ENCODE measurements around the gene CD209.

Gene CD209

DNA sequence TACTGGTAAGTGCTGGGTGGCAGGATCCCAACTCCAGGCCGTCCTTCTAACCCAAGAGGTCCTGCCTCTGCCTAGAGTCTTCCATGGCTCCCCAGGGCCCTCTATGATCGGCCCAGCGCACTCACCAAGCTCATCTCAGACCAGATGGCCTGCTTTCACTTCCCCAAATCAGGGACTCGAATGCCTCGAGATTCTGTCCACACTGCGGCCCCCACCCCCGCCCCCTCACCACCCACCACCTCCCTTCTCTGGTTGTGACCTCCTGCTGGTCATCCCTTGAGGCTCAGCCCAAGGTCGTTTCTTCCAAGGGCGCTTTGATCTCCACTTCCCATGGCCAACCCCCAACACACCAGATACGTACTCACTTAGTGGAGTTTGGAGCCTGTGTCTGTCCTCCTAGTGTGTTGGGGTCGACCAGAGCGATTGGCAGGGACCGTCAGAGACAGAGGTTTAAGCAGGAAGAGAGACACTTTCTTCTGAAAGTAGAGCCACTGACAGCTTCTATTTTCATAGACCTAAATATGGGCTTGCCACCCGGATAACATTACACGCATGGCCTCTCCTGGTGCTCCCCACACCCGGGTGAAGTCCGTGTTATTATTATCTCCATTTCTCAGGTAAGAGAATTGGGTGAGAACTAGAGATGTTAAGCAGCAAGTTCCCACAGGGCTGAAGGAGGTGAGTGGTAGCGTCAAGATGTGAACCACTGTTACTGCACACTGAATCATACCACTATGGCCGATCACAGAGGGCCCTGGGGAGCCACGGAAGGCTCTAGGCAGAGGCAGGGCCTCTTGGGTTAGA lies 45.5 kb downstream of the CD209 start, which contains the start of gene FCER2:
Gene FCER2 (minus strand): TSS at position 478 of the 804 bp plus-strand sequence. CDS start 2,371 bp downstream, outside the sequence.
- DNase-seq (ENCODE audit: low read depth), result no peak
- no peak within 1 kb of the TSS for H3K4me3 ChIP-seq (ENCODE audit: low read depth, low read length)
- no peak for TF ChIP-seq CTCF (IDR thresholded peaks at IDR 0.05; ENCODE audit: control insufficient read depth, extremely low read depth, insufficient read depth)

DNA sequence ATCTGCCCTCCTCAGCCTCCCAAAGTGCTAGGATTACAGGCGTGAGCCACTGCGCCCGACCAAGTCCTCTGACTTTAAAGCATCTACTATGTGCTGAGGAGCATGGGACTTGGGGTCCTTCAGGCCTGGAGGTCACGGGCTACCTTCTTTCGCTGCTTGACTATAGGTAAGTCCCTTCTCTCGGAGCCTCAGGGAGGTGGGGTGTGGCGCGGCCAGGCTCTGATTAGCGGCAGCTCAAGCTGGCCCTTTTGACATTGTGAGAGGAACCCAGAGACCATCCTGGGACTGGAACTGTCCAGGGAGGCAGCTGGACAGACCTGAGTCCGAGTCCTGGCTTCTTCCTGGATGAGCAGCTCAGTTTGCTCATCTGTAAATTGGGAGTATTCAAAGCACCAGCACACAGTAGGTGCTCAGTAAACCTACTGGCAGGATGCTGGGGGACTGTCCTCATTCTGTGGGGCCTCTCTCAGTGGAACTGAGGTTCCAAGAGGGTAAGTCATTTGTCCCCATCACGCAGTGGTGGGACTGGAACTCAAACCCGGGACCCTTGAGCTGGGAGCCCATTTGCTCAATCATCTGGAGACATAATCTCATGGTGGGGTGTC lies 46.2 kb downstream of the CD209 start:
- TF ChIP-seq CTCF (IDR thresholded peaks at IDR 0.05; ENCODE audit: control insufficient read depth, extremely low read depth, insufficient read depth), result no peak
- no peak overlapping the region for H3K4me3 ChIP-seq (ENCODE audit: low read depth, low read length)
- DNase-seq (ENCODE audit: low read depth), result no peak

GRCh38 chr19:7699417-7700401 lies 47.6 kb downstream of the CD209 start:
- DNase-seq (ENCODE audit: low read depth), result no peak
- no peak overlapping the region for H3K4me3 ChIP-seq (ENCODE audit: low read depth, low read length)
- TF ChIP-seq CTCF (IDR thresholded peaks at IDR 0.05; ENCODE audit: control insufficient read depth, extremely low read depth, insufficient read depth), result no peak

GRCh38 chr19:7699003-7699402 lies 48.3 kb downstream of the CD209 start:
- no peak overlapping the region for H3K4me3 ChIP-seq (ENCODE audit: low read depth, low read length)
- DNase-seq (ENCODE audit: low read depth), result no peak
- no peak for TF ChIP-seq CTCF (IDR thresholded peaks at IDR 0.05; ENCODE audit: control insufficient read depth, extremely low read depth, insufficient read depth)

GRCh38 chr19:7698583-7698982 lies 48.8 kb downstream of the CD209 start:
- TF ChIP-seq CTCF (IDR thresholded peaks at IDR 0.05; ENCODE audit: control insufficient read depth, extremely low read depth, insufficient read depth), result no peak
- no peak overlapping the region for H3K4me3 ChIP-seq (ENCODE audit: low read depth, low read length)
- no peak for DNase-seq (ENCODE audit: low read depth)

- TF ChIP-seq CTCF (IDR thresholded peaks at IDR 0.05; ENCODE audit: control insufficient read depth, extremely low read depth, insufficient read depth), result no peak
- no peak for DNase-seq (ENCODE audit: low read depth)
- no peak overlapping the region for H3K4me3 ChIP-seq (ENCODE audit: low read depth, low read length)
Measured at GRCh38 chr19:7697721-7698287, 49.5 kb downstream of the CD209 start.
